ENCODE data around the gene EVA1C.
"Not testable (repeated sequence)": the region's sequence is repeated elsewhere in the genome, so short reads cannot be mapped to it uniquely, and the experiment has no call there.

EVA1C gene

DNA sequence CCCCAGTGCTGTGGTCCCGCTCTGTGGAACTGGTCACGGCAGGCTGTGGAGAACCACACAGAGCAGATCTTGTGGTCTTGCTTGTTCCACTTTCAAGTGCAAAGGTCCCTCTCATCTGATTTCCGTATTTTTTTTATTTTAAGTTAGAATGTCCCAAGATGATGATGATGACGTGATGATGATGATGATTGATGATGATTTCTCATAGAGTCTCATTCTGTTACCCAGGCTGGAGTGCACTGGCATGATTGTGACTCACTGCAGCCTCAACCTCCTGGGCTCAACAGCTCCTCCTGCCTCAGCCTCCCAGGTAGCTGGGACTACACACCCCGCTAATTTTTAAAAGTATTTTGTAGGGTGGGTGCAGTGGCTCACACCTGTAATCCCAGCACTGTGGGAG, 12.2 kb downstream of the EVA1C start:
- no peak for DNase-seq

DNA sequence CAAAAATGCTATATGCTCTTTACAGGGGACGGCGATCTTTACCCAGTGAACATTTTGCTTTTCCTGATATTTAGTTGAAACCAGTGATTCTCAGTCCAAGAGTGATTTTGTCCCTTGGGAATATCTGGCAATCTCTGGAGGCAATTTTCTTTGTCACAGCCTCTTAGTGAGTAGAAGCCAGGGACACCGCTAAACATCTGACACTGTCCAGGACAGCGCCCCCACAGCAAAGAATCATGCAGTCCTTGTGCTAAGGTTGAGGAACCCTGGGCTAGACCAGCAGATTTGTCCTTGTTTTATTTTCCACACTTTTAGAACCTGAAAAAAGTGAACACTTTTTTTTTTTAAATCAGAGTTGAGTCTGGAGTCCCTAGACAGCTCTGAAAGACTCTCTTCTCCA, 13.1 kb downstream of the EVA1C start:
- DNase-seq: no peak

DNA sequence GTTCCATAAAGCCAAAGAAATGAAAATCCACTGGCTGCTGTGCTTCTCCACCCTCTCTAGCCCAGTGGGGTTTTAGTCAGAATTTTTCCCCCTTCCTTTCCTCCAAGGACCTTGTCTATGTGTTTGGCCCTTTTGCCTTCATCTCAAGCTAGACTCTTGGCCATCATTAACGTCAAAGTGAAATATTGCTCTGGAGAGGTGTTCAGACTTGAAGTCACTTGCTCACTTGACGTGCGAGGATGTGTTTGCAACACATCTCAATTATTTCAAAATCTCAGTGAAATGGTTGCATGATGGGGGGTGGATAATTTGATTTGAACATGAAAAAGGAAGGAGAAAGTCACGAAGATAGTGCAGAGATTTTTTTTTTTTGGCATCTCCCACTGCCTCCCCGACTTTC, 13.6 kb downstream of the EVA1C start:
- DNase-seq: no peak

DNA sequence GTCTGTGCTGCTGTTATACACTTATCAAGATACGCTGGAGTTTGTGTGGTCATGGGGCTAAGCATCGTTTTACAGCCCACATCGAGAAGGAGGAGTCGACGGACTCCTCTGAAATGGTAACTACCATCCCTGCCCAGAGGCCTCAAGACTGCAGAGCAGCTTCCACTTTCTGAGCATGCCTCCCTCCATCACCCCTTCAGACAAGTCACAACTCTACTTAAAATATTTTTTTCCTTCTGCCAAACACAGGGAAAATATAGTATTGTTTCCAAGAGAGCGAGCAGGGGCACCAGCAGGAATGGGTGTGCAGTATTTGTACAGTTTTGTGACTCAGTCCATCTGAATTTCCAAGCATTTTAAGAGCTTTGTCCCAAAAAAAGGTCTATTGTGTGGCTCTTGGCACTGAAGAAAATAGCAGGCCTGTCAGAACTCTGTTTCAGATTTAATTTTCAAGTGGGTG, 14.1 kb downstream of the EVA1C start:
- peak in 8 of 14 donors; percentile 9 to 67 (median 22) for DNase-seq

DNA sequence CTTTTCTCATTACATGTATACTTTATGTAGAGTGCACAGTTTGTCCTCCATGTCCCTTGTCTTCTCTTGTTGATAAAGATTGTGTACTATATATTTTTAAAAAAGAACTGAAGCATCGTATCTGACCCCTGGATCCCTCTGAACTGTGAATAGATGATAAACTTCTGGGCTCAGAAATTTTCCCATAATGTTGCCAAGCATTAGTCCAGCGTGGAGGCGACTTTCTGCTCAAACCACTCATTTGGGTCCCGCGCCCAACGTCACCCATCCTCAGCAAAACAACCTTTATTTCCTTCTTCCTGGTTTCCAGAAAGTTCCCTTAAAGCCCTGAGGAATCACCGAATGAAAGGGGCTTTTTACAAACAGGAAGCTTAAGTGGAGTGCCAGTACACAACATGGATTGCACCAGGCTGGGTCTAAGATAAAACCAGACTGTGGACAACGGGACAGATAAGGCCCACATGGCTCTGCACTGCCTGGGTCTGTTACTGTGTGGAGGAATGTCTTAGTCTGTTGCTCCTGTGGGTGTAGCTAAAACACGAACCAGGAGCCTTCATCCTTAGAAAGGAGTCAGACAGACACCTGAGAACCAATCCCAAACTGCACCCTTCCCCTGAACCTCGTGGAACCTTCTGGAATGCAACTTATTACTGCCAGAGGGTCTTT, 15.6 kb downstream of the EVA1C start:
- DNase-seq: no peak

DNA sequence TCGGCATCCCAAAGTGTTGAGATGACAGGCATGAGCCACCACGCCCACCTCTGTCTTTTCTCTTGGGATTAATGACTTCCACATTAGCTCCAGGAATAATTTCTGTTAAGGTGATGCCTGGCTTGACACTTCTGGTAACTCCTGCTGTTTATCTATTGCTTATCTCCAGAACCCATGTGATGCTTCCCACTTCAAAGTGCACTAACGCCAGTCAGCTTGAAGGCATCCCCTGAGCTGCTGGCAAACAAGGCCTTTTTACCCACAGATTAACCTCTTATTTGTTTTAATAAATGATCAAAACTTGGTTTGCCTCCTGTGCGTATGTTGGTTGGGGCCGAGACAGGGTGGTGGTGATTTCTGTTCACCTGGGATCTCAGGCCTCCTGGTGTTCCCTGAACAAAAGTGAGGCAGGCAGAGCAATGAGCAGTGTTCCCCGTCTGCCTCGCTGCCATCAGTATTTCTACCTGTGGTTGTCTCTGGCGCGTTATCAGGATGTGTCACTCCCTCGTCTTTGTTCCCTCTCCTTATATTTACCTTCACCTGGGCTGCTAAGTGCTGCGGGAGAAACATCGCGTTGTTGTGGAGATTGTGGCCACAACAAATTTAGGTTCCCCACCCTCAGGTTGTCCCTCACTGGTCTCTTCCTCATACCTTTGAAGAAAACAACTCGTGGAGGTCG, 20.6 kb downstream of the EVA1C start:
- not testable (repeated sequence) for DNase-seq

DNA sequence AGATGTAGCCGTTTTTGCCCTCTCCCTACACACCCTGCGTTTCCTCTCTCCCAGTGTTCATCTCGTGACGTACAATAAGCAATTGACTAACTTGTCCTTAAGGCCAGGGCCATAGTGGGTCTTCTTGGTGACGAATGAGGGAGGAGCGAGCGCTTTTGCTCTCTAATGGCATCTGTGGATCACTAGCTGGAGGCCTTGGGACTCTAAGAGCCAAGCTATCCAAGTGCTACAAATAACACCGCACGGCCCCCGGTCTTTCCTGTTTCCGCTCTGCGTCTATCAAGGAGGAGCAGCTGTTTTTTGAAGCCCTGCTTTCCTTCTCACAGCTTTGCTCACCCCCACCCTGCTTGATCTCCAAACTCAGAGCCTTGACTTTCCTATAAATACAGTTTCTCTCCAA, 25.2 kb downstream of the EVA1C start:
- no peak for DNase-seq

DNA sequence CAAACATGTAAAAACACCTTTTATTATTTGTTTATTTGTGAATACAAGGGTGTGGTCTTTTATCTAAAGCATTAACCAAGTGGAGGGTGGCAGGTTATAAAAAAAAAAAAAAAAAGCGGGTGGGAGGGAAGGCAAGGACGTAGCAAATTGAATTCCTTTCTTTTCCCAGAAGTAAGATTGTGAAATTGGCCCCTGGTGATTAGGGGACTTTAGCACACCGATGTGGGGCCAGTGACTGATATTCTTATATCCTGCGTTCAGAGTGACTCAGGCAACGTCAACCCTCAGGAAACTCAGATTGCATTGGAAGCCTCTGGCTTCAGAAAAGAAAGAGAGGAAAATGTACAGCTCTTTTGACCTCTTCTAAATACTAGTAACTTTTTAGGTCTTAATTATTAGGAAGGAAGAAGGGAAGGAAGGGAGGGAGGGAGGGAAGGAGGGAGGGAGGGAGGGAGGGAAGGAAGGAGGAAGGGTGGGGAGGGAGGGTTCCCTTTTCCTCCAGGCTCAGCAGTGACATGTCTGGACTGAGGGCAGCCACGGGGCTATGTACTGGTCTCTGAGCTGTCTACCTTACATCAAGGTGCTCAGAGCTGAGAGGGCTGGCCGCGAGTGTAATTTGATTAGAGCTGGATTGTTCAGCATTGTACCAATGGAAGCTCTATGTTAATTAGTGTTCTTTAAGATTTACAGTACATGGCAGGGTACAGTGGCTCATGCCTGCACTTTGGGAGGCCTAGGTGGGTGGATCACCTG, 30.2 kb downstream of the EVA1C start:
- no peak for DNase-seq

DNA sequence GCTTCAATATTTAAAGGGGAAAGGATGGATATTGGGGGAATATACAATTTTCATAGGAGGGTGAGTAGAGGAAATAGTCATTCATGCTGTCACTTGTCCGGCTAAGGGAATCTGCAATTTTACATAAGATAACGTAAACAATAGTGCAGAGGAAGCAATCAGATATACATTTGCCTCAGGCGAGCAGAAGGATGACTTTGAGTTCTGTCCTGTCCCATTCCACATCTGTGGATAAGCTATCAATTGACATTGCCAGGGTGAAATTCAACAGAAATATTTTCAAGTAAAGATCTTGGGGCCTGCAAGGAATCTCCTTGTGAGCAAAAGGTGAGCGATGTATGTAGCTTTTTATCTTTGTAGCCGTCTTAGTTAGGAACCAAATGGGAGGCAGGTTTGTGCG, 32.6 kb downstream of the EVA1C start:
- no peak for DNase-seq

DNA sequence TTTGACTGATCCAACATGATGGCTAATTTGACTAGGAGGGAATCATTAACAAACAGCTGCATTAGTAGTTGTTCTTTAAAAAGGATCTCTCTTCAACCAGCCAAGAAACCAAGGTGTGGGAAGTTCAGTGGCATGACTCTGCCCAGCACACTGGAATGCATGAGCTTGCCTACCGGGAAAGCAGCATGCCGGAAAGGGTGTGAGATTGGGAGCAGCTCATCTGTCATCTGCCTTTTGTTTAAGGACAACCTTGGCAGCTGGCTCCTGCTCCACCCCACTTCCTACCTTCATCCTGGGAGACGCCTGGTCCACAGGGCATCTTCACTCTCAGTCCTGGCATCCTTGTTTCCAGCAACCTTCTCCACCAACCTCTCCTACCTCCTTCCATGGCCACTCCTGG, 33.9 kb downstream of the EVA1C start:
- not testable (repeated sequence) for DNase-seq

DNA sequence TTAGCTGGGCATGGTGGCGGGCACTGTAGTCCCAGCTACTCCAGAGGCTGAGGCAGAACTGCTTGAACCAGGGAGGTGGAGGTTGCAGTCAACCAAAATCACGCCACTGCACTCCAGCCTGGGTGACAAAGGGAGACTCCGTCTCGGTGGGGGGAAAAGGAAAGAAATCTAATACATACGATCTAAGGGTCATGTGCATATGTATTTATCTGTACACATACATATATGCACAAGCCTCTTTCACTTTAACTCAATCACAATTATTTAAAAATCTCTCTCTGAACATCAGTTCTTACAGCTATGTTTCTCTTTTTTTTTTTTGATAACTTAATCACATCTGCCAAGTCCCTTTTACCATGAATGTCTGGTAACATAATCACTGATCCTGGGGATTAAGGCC, 34.7 kb downstream of the EVA1C start:
- DNase-seq: no peak

DNA sequence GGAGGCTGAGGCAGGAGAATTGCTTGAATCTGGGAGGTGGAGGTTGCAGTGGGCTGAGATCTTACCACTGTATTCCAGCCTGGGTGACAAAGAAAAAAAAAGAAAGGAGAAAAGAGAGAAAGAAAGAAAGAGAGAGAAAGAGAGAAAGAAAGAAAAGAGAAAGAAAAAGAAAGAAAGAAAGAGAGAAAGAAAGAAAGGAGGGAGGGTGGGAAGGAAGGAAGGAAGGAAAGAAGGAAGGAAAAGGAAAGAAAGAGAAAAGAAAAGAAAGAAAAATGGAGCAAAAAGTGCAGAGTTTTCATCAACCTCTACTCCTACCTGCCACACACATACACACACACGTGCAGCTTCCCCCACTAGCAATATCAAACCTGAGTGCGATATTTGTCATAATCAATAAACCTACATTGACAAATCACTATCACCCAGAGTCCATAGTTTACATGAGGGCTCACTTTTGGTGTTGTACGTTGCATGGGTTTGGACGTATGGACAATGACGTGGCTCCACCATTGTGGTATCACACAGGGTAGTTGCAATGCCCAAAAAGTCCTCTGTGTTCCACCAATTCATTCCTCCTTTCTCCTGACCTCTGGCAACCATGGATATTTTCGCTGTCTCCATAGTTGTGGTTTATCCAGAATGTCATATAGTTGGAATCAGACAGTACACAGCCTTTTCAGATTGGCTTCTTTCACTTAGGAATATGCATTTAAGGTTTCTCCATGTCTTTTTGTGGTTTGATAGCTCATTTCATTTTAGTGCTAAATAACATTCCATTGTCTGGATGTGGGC, 36.5 kb downstream of the EVA1C start:
- DNase-seq: no peak

DNA sequence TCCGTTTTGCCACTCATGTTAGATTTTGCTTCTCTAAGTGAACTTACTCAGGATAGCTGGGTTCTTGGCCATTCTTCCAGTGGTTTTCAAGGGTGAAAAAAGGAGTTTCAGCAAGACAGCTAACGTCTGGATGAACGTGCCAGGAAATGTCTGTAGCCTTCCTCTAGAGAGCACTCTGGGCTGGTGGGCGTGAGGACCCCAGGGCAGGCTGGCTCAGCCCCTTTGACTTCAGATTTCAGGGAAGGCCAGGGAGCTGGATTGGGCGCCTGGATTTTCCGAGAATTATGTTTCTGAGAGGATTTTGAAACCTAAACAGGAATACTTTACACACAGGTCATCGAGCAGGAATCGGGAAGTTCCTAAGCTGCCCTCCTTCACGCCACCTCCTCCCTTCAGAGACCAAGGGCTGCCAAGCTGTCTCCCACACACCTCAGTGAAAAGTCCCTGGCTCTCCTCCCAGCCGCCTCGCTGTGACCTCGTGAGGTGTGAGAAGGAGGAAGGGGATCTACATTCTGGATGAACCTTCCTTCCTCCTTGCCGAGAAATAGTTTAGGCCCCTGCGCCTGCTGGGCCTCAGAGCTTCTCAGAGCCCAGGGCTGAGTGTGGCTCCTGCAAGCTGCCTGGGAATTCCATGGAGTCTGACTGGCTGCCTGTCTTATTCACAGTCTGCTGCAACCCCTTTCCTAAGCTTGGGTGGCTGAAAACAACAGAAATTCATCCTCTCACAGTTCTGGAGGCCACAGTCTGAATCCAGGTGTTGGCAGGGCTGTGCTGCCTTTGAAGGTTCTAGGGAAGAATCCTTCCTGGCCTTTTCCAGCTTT, 38.6 kb downstream of the EVA1C start:
- peak in 1 of 14 donors; percentile 13 for DNase-seq

DNA sequence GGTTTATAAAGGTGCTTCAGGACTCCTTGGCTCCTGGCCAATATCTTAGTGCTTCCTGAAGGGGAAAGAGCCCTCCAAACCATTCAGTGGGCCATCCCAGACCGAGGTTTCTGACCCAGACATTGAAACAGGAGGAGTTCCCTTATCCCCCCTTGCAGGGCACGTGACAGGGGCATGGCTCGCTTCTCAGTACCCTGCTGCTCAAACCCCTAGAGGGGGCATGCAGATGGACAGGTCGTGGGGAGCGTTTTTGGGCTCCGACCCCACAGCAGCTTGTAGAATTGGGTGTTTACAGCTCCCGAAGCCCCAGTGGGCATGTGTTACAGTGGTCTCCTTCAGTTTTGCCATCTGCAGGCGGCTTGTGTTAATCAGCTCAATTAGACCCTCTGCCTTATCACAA, 39.7 kb downstream of the EVA1C start:
- DNase-seq: not testable (repeated sequence)

DNA sequence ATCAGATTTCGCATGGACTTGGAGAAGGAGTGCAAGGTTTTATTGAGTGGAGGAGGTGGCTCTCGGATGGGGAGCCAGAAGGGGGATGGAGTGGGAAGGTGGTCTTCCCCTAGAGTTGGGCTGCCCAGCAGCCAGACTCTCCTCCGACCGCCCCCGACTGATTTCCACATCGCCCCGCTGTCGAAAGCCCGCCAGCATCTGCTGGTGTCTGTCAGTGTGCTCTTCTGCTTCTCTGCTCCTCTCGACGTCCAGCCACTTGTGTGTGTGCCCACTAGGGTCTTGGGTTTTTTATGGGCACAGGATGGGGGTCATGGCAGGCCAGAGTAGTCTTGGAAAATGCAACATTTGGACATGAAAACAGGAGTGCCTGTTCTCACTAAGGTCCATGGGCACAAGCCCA, 40.1 kb downstream of the EVA1C start:
- DNase-seq: no peak

DNA sequence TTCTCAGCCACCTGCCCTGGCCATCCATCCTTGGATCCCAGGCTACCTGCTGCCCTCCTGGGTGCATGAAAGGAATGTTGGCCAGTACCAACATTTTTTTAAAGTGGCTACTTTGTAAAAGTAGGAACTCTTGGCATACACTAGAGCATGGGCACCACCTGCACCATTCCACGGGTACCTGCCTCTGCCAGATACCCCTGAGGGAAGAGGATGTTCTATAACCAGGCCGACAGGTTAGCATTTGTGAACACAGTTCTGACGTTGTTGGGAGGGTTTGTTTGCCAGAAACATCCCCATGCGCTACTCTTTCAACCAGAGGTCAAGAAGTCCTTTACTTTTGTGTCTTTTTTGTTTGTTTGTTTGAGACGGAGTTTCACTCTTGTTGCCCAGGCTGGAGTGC, 43.0 kb downstream of the EVA1C start:
- no peak for DNase-seq

DNA sequence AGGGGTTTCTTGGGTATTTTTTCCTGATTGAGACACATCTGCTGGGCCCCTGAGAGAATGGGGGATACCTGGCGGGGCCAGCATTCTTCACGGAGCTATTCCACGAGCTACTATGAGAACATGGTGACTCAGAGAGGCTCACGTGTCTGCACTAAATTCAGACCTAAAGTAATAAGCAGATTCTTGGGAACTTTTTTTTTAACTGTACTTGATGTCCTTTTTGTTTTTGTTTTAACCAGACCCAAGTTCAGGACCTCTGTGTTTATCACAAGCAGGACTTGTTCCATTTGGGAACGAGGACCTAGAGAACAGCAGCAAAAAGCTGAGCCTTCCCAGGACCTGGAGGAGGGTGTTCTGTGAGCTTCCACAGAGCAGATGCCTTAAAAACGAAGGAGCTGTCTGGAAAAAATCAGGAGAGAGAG, 44.0 kb downstream of the EVA1C start:
- no peak for DNase-seq

DNA sequence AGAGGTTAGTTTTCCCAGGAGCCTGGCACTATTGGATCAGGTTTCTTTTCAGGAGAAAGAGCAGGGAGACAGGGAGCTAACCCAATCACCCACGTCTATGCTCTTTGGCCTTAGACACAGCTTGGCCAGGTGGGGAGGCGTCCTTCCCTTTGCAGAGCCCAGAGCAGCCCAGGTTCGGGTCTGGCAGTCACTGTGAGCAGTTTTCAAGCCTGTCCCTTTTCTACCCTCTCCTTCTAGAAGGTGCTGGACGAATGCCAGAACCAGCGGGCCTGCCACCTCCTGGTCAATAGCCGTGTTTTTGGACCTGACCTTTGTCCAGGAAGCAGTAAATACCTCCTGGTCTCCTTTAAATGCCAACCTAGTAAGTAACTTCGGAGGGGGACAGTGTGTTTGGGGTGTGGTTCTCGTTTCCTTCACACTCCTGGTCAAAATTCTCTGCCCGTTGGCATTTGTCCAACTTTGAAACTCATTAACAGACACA, 44.9 kb downstream of the EVA1C start:
- peak in 4 of 14 donors; percentile 4 to 14 (median 6) for DNase-seq

DNA sequence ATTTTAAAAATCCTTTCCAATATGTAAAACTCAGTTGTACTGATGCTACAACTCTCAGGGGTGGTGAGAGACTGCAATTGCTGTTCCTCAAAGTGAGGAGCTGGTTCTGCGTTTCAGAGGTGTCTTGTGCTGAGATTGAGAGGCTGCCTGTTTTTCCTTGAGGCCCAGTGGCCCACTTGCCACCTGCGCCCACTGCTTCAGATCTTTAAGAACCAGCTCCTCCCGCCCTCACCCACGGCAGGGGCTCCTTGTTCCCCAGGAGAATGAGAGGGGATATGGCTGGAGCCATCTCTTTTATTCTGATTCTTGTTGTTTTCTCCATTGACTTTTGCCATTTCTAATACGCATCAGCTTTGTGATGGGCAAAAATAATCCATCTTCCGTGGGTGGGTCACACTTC, 45.5 kb downstream of the EVA1C start:
- DNase-seq: no peak

DNA sequence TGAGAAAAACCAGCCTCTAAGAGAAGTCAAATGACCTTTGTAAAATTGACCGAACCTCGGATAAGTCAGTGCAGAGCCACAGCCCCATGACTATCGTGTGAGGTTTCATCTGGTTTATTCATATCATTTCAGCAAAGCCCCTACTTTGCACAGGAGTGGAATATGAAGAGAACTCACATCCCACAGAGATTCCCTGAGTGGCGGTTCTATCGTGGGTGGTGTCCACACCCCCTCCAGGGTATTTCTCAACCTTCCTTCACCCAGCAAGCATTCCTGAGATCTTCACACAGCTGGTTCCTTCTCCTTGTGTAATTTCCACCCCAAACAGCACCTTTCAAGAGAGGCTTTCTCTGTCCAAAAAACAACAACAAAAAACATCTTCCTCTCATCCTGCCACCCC, 47.5 kb downstream of the EVA1C start:
- no peak for DNase-seq

DNA sequence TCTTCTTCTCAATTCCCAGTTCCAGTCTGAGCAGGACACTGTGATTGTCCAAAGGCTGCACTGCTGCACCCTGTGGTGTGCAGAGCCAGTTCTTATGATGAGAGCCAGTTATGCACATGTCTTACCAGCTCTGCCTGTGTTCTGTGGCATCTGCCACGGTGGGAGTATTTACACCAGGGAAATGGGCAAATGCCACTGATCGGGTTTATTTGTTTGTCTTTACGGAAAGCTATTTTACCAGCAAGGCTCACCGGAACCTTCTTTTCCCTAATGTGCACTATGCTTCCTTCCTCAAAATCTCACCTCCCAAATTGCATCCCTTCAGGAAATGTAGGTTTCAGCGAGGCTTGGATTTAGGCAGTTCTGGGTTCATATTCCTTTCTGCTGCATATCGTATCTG, 49.0 kb downstream of the EVA1C start:
- DNase-seq: no peak

DNA sequence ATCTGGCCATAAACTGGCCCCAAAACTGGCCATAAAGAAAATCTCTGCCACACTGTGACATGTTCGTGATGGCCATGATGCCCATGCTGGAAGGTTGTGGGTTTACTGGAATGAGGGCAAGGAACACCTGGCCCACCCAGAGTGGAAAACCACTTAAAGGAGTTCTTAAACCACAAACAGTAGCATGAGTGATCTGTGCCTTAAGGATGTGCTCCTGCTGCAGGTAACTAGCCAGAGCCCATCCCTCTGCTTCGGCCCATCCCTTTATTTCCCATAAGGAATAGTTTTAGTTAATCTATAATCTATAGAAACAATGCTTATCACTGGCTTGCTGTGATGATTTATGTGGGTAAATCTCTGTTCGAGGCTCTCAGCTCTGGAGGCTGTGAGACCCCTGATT, 50.1 kb downstream of the EVA1C start:
- not testable (repeated sequence) for DNase-seq
